ENCODE measurements around the gene ROR1.

Gene ROR1

DNA sequence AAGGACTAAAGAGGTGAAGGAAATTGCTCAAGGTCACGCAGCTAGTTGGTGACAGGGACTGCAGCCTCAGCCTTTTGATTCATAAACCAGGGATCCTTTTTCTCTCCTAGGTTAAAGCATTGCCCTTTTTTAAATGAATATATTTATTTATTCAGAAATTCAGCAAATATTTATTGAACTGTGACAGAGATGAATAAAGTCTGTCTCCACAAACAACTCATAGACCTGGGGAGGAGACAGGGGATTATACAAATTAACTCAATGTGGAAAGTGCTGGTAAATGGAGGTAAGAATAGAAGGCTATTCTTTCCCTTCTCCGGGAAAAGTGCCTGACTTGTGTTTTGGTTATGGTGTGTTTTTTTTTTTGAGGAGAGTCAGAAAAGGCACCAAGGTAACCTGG lies 110.7 kb downstream of the ROR1 start:
- TF ChIP-seq, protein P1, sequence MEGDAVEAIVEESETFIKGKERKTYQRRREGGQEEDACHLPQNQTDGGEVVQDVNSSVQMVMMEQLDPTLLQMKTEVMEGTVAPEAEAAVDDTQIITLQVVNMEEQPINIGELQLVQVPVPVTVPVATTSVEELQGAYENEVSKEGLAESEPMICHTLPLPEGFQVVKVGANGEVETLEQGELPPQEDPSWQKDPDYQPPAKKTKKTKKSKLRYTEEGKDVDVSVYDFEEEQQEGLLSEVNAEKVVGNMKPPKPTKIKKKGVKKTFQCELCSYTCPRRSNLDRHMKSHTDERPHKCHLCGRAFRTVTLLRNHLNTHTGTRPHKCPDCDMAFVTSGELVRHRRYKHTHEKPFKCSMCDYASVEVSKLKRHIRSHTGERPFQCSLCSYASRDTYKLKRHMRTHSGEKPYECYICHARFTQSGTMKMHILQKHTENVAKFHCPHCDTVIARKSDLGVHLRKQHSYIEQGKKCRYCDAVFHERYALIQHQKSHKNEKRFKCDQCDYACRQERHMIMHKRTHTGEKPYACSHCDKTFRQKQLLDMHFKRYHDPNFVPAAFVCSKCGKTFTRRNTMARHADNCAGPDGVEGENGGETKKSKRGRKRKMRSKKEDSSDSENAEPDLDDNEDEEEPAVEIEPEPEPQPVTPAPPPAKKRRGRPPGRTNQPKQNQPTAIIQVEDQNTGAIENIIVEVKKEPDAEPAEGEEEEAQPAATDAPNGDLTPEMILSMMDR (IDR thresholded peaks at IDR 0.05; ENCODE audit: insufficient read depth, low read depth, low read length, missing control alignments), result no peak
- DNase-seq (ENCODE audit: low read depth), result no peak
- no peak overlapping the region for H3K4me3 ChIP-seq (ENCODE audit: low read length)

DNA sequence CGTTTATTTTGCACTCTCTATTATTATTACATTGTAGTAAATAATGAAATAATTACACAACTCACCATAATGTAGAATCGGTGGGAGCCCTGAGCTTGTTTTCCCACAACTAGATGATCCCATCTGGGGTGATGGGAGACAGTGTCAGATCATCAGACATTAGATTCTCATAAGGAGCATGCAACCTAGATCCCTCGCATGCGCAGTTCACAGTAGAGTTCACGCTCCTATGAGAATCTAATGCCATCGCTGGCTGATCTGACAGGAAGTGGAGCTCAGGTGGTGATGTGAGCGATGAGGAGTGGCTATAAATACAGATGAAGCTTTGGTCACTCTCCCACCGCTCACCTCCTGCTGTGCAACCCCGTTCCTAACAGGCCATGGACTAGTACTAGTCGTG lies 112.1 kb downstream of the ROR1 start:
- no peak for DNase-seq (ENCODE audit: low read depth)
- TF ChIP-seq, protein P1 (IDR thresholded peaks at IDR 0.05; ENCODE audit: insufficient read depth, low read depth, low read length, missing control alignments), result no peak

GRCh38 chr1:63886340-63886739 lies 112.5 kb downstream of the ROR1 start:
- no peak for DNase-seq (ENCODE audit: low read depth)
- TF ChIP-seq, protein P1 (IDR thresholded peaks at IDR 0.05; ENCODE audit: insufficient read depth, low read depth, low read length, missing control alignments), result no peak
- H3K4me3 ChIP-seq (ENCODE audit: low read length), result no peak overlapping the region

More for the DNA sequence above, 112.1 kb downstream of the ROR1 start:
- H3K4me3 ChIP-seq (ENCODE audit: low read length), result no peak overlapping the region

DNA sequence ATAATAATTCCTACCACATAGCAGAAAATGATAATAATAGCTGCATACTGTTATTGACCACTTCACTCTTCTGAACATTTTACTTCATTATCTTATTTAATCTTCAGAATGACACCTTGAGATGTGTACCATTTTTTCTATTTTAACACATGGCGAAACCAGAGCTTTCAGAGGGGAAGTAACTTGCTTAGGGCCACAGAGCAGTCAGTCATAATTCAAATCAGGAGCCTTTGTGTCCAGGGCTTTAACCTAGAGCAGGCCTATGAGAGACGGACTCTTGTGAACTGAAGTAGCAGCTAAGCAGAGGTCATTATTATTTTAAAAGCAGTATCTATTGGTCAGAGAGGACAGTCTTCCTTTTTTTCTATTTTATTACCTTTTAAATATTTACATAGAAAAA lies 114.0 kb downstream of the ROR1 start:
- TF ChIP-seq, protein P1 (IDR thresholded peaks at IDR 0.05; ENCODE audit: insufficient read depth, low read depth, low read length, missing control alignments), result no peak
- H3K4me3 ChIP-seq (ENCODE audit: low read length), result no peak overlapping the region
- no peak for DNase-seq (ENCODE audit: low read depth)

GRCh38 chr1:63888984-63889383 lies 115.2 kb downstream of the ROR1 start:
- TF ChIP-seq, protein P1 (IDR thresholded peaks at IDR 0.05; ENCODE audit: insufficient read depth, low read depth, low read length, missing control alignments), result no peak
- DNase-seq (ENCODE audit: low read depth), result peak; percentile 40
- H3K4me3 ChIP-seq (ENCODE audit: low read length), result no peak overlapping the region

DNA sequence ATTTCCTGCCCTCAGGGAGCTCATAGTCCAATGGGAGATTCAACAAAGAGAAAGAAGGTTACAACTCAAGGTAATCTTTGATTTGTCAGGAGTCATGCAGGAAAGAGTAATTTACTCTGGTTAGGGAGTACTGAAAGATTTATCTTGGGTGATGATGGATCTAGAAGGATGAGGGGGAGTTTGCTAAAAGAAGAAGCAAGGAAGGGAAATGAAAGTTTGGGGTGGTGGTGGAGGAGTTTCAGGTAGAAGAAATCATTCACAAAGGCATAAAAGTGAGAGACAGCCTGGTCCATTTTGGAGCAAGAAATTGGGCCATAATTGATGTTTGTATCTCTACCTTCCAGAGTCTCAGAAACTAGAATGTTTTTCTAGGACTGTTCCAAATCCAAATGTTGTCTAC lies 116.7 kb downstream of the ROR1 start:
- no peak overlapping the region for H3K4me3 ChIP-seq (ENCODE audit: low read length)
- TF ChIP-seq, protein P1 (IDR thresholded peaks at IDR 0.05; ENCODE audit: insufficient read depth, low read depth, low read length, missing control alignments), result no peak
- no peak for DNase-seq (ENCODE audit: low read depth)

- DNase-seq (ENCODE audit: low read depth), result no peak
- no peak overlapping the region for H3K4me3 ChIP-seq (ENCODE audit: low read length)
- TF ChIP-seq, protein P1 (IDR thresholded peaks at IDR 0.05; ENCODE audit: insufficient read depth, low read depth, low read length, missing control alignments), result no peak
Measured at GRCh38 chr1:63891060-63891690, 117.4 kb downstream of the ROR1 start.

Data from epithelial cell of esophagus (primary cell).